ENCODE measurements around the gene POLR3K.
"Not testable (repeated sequence)": the region's sequence is repeated elsewhere in the genome, so short reads cannot be mapped to it uniquely, and the experiment has no call there.

POLR3K gene

GRCh38 chr16:63998-64913 lies 10.8 kb upstream of the POLR3K start:
- DNase-seq: no peak

- no peak for DNase-seq
Observed at GRCh38 chr16:63466-63865, 10.1 kb upstream of the POLR3K start.

GRCh38 chr16:62968-63391 lies 9.6 kb upstream of the POLR3K start:
- DNase-seq: no peak

GRCh38 chr16:62283-62967 lies 9.0 kb upstream of the POLR3K start:
- no peak for DNase-seq

GRCh38 chr16:61879-62281 lies 8.5 kb upstream of the POLR3K start:
- no peak for DNase-seq

GRCh38 chr16:60929-61878 lies 7.8 kb upstream of the POLR3K start:
- no peak for DNase-seq

- DNase-seq: no peak
Observed at GRCh38 chr16:60166-60565, 6.8 kb upstream of the POLR3K start.

- no peak for DNase-seq
Observed at GRCh38 chr16:59440-60059, 6.1 kb upstream of the POLR3K start.

- no peak for DNase-seq
Observed at GRCh38 chr16:58491-59439, 5.4 kb upstream of the POLR3K start.

- no peak for DNase-seq
Observed at GRCh38 chr16:57711-58110, 4.3 kb upstream of the POLR3K start.

GRCh38 chr16:56231-56927 lies 3.0 kb upstream of the POLR3K start:
- no peak for DNase-seq

GRCh38 chr16:55571-56136 lies 2.2 kb upstream of the POLR3K start:
- DNase-seq: no peak

GRCh38 chr16:54237-54581 lies 801 bp upstream of the POLR3K start:
- DNase-seq: no peak

GRCh38 chr16:50769-51591 lies 2.4 kb downstream of the POLR3K start:
- DNase-seq: no peak

- no peak for DNase-seq
Observed at GRCh38 chr16:47234-47633, 6.2 kb downstream of the POLR3K start.

GRCh38 chr16:46510-46909 lies 6.9 kb downstream of the POLR3K start:
- not testable (repeated sequence) for DNase-seq

GRCh38 chr16:45454-45853 lies 8.0 kb downstream of the POLR3K start:
- DNase-seq: no peak

GRCh38 chr16:44655-45054 lies 8.8 kb downstream of the POLR3K start:
- no peak for DNase-seq

GRCh38 chr16:43294-43693 lies 10.1 kb downstream of the POLR3K start:
- no peak for DNase-seq

- no peak for DNase-seq
Observed at GRCh38 chr16:42691-43090, 10.7 kb downstream of the POLR3K start.

All from activated naive CD4-positive, alpha-beta T cell treated with anti-CD3 and anti-CD28 coated beads, Interleukin-2, amount 50 U/mL, for 16 hours (primary cell).